Mesenteric fat pad (tissue), 1 donor: ENCODE measurements around the gene SND1. TPM values are rescaled to one million over a fixed set of nuclear protein-coding genes. Genes with fewer than 3 reads are reported as not detected.

ENCODE experiments used
- DNase-seq: peaks from one replicate; pipeline ENCODE4 v3.0.0-alpha.2; 2020; ENCODE audit warnings: low spot score
- total RNA-seq: library from RNA; stranded (reverse); fragmentation: NEBNext Ultra II Directional; extraction: Animal tissue kit (Norgen Biotek cat#: 25700); gene quantifications from one replicate; pipeline ENCODE4 v1.2.1, GENCODE V29; 2021
- donor health status: DM: yes; HTN: yes; CAD: no.

SND1 gene
- total RNA-seq, 1 donor from 2014 or later, result 193 TPM

DNA sequence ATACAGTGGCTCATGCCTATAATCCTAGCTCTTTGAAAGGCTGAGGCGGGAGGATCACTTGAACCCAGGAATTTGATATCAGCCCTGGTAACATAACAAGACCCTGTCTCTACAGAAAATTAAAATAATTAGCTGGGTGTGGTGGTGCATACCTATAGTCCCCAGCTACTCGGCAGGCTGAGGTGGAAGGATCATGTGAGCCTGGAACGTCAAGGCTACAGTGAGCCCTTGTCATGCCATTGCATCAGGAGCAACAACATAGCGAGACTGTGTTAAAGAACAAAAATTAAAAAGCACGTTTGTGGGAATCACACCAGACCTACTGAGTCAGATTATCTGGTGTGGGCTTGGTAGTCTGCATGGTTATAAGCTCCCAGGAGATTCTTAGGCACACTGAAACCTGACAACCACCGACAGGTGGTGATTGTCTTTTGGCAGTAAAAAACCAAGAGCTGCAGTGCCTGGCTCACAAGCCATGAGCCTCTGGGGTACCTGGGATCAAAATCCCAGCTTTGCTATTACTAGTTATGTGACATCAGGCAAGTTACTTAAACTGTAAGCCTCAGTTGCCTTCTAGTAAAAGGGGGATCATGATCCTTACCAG is 146.9 kb downstream of the SND1 start:
- no peak for DNase-seq

DNA sequence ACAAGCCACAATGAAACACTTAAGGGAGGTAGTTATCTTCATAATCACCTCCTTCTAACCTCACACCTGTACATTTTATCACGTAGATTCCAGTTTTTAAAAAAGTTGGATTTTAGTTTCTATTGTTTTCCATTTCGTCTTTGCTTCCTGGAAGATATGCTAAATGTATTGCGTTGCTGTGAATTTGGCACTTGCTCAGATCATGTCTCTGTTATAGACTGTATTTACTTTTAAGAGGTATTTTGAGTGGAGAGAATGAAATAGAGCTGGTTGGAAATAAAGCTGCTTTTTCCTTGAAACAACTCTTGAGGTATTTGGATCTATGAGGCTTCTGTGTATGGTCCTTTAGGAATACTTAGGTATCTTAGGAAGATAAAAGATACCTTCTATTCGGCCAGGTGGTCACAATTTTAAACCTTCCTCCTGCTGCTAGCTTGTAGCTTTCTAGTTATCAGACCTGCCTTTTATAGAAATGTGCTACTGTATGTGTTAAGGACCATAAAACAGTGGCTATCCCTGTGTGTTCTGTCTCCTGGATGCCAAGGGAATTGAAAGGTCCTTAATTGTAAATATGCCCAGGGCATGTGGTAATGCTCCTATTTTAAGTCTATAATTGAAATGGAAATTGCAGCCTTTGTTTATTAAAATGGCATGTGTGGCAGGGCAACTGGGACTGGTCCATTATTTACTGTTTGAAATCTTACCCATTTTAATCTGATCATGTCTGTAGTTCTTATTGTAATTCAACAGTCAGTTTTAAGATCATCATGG is 147.7 kb downstream of the SND1 start:
- DNase-seq, result no peak

DNA sequence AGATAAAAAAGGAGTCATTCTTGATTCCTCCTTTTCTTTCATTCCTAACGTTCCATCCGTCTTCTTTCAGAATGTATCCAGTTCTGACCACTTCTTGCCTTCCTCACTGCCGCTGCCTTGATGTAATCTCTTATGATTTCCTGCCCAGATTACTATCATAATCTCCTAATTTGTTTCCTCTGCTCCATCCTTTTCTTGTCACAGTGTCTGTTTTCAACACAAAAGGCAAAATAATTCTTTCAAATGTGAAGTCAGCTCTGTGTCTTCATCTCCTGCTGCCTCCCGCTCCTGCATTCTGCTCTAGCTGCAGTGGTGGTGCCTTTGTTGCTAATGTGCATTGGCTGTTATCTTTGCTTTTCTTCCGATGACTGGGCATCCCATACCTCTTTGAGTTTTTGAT is 150.9 kb downstream of the SND1 start:
- DNase-seq, result no peak

DNA sequence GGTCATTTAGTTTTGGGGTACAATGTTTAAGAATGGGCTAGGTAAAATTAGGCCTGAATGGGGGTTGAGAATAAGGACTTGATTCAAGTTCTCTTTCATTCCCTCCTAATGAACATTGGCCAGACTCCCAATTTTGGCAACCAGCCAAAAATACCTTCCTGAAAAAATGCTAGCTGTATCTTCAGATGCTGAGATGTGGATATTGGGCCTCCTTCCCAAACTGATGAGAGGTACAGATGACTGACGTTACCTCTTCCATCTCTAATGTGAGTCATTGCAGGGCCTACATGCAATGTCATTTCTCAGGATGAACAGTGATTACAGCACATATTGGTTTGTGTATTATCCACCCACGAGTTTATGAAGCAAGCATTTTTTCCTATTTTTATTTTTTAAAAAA is 151.6 kb downstream of the SND1 start:
- DNase-seq, result no peak

DNA sequence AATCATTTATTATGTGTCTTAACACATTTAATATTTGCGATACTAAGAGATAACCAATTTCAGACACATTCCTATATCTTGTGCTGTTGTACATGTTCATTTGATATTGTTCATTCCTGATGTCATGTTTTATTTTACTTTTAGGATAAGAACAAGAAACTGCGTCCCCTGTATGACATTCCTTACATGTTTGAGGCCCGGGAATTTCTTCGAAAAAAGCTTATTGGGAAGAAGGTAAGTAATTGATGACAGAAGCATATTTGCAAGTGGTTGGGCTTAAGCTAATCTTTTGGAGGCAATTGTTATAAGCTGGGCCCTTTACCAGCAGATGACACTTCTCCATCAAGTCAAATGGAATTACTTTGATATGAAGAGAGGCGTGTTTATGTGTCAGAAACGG is 155.3 kb downstream of the SND1 start:
- no peak for DNase-seq

DNA sequence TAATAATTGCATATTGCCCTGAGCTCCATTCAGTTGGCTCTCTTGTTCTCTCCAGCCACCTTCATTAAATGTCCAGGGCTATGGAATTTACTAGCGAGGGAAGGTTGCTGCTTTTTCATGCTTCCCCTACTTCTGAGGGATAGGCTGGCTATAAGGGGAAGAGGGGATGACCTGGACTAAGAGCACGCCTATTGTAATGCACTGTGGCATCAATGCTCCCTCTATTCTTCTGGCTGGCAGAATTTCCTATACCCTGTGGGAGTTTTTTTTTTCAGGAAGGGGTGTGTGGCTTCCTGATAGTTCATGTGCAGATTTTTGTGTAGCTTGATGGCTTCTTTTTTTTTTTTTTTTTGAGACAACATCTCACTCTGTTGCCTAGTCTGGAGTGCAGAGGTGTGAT is 155.8 kb downstream of the SND1 start:
- no peak for DNase-seq

DNA sequence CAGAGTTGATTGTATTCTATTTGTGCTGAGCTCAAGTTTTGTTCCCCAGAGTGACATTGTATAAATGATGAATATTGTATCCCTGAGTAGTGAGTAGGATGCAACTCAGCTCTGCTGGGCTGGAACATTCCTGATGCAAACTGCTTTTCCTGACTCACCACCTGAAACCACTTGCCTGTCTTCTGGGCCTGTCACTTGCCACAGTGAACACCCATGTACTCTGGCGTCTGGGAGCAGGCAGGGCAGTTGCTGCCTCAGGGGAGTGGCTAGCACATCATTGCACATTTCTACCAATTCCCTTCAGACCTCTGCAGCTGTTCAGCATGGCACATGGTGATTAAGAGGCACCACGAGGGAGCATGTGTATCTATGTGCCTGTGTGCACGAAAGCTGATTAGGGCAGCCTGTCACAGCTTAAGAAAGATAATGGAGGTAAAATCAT is 157.3 kb downstream of the SND1 start:
- no peak for DNase-seq

DNA sequence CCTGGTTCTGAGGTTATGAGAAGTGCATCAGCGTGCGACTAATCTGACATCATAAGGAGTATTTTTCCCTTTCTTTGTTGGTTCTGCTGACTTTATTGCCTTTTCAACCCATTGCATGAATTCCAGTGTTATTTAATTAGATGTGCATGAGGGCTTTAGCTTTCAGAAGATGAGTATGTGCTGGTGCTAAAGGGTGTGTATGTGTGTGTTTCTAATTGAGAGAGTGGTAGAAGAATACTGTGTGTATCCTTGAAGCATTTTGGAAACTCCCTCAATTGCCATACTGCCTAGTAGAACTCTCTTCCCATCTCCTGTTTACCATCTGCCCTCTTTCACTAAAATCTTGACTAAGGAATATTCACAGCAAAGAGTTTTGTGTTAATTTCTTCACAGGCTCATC is 158.1 kb downstream of the SND1 start:
- no peak for DNase-seq

DNA sequence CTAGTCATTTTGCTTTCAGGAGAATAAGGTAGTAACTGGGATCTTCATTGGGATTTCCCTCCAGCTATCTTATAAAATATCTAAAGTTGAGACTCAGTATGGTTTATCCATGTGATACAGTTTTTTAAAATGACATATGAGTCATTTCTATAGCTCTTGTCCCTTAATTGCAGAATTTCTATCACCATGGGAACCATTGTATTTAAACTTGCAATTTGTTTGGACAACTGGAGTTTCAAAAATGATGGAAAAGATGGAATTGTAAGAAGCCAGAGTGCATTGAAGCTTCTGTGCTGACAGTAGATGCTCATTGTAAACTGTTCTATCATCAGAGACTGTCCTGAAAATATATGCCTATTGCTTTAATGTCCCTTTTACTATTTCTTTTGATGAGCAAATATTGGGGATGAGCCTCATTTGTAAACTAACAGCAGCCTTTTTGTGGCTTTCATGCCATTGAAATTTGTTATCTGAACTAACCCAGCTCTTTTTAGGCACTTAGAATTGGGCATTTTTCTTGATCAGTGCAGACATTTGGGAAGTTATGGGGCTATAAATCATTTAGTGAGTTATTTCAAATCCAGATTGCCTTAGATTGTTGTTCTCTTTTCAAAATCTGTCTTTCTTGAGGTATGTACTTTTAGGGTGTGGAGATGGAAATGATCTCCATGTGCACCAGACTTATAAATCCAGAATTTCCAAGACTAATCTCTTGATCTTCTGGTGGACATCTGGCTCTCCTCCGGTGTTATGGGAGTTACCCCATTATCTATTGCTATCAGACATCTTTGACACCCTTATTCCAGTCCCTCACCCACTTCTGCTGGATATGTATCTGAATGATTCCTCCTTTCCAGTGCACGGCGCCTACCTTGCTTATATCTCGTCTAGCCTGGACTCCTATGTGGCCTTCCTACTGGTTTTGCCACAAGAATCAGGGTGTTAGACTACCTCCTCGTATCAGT is 159.0 kb downstream of the SND1 start:
- no peak for DNase-seq

DNA sequence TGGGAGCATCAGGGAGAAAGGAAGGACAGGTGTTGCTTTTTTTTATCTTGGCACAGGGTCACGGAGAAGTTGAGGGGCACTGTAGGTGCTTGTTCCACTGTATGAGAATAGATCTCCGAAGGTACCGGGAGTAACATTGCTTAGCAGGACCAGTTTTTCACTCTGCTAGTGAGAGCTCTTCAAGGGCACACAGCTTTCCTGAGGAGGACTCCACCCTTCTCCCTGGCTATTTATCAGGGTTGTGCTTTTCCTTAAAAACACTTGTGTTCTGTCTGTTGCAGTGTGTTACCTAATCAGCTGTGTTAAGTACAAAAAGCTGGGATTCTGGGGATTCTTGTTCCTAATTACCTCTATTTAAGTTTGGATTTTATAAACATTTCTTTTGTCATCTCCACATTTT is 160.5 kb downstream of the SND1 start:
- no peak for DNase-seq

DNA sequence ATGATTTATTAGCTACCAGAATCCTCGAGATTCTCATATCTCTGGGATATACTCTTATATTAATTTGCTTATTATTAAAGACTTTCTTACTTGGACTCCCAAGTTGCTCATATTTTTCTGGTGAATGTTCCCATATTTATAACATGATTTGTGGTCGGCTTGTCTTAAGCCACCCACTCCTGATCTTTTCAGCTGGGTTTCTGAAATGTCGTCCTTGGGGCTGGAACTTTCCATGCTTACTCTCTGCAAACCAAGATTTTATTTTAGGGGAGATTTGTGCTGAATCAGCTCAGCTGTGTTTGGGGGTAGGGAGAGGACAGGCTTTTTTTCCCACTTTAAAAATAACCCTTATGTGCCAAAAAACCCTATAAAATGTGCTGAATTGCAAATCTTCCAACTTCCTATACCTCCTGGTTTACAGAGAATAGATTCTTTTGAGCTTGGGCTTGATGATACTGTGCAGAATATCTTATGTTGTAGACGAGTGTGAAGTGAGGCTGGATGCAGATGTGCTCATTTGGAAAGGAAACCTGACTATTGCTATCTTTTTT is 162.1 kb downstream of the SND1 start:
- DNase-seq, result no peak

DNA sequence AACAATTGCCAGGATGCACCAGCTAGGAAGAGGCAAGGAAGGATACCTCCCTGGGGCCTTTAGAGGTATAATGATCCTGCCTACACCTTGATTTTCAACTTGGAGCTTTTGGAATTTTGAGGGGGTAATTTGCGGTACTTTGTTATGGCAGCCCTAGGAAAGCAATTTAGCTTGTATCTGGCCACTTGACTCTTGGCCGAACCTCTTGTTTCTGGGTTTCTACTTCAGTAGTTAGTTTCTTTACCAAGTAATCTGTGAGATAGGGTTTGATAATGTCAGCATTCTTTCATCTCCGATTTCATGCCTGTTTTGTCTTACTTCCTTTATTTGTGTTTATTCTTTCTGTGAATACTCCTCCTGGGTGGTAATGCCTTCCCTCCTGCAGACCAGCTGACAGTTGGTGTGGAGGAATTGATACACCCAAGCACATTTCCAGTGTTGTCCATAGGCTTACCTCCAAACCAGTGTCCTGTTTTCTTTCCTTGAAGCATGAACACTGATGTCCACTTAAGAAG is 163.7 kb downstream of the SND1 start:
- no peak for DNase-seq

DNA sequence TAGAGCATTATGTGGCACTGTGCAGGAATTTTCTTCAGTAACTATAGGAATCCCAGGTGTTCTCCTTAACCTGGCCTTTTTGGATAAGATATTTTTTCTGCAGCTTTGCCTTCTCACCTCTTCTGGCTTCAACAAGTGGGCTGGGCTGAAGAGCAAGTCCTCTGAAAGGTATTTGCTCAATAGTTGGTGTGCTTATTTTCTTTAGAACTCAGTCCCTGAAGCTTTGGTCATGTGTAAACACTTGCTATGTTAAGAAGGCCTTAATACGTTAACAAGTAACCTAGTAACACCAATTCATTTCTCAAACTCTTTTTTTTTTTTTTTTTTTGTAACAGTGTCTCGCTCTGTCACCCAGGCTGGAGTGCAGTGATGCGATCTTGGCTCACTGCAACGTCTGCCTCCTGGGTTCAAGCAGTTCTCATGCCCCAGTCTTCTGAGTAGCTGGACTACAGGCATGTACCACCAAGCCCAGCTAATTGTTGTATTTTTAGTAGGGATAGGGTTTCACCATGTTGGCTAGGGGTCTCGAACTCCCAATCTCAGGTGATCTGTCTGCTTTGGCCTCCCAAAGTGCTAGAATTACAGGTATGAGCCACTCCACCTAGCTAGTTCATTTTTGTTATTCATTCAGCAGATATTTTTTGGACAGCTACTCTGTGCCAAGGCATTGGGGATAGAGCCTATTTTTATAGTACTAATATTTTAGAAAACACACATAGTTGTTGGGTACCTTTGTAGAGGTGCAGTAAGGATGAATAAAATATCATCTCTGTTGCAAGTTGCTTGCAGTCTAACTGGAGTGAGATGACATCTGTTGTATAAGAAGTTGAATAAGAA is 164.6 kb downstream of the SND1 start:
- DNase-seq, result no peak

DNA sequence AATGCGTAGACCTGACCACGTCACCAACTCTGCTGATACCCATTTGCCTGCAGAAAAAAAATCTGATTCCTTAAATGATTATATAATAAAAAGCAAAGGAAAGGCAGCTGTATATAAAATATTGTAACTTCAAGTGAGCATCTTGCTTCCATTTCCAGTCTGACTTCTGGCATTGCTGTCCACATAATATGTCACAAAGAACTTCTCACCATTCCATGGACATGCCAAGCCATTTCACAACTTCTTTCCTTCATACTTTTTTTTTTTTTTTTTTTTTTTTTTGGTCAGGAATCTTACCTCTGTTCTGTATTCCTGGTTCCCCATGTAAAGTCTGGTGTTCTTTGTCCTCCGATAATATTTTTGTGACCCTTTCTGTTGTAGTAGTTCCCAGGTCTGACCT is 165.5 kb downstream of the SND1 start:
- no peak for DNase-seq

DNA sequence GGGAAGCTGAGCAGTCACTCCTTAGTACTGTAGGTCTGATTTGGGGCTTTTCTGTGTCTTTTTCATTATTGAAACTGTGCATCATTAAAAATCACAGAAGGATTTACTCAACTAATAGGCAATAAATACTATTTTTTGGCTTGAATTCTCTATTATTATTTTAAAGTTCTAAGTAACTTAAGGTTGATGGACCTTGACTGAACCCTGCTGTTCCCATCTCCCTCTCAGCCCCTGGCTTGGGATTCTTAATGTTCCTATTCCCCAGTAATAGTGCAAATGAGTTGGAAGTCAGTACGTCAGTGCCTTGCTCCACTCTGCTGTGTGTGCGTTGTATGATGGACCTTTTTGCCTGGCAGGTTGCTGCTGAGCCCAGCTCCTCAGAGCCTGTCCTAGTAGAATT is 166.3 kb downstream of the SND1 start:
- no peak for DNase-seq

DNA sequence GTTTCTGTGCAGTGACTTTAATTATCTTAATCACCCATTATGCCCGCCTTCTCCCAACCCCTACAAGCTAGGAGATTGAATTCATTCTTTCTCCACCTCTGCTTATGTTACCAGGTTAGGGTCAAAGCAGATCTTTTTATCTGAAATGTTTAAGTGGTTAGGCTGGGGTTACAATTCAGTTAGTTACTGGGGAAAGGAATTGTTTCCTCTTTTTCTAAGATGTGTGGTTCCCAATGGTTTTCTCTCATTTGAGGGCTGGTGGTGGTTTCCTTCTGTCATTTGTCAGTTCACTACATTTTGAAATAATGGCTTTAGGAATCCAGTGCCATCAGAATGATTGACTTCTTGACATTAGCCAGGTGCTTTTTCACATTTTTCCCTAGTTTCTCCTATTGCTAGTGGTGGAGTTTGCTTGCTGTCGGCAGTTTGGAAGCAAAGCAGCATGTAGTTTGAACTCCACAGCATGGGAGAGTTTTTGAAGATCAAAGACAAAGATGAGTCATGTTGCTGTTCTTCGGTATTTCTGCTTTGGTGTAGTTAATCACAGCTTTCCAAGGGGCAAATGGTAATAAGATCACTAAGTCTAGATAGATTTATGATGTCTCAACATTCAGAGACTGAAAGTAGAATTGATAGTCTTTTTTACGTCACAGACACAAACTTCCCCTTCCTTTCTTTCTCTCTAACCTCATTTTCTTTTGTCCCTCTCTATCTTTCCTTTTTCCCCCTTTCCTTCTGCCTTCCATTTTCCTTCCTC is 168.2 kb downstream of the SND1 start:
- DNase-seq, result no peak

DNA sequence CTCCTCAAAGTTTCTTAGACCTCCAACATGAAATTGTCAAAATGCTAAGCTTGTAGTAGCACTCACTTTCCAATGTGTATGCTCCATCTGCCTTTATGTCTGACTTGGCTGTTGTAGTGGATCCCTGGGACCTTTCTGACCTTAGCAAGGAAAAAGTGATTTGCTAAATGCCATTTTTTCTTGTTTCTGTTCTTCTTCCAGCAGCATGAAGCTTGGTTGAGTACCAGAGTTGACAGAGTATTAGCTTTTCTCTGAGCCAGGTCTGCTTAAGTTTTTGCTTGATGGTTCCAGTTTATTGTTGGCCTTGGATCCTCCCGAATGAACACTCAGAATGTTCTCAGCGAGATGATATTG is 168.7 kb downstream of the SND1 start:
- DNase-seq, result no peak

DNA sequence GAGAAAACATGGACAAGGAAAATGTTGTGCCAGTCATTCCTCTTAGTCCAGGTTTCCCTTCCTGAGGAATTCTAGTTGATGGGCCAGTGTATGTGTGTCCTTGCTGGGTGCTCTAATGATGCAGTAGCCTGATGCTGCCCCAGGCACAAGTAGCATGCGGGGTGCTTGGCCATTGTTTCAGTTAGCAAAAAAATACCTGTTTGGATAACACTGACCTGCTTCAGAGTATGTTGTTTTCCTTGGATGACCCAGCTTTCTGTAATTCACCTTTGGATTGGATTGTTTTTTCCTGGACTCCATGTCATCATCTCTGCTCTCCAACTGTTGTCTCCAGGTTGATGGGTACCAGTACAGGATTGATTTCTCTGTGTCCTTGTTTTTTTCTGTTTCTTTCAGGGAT is 169.2 kb downstream of the SND1 start:
- no peak for DNase-seq

DNA sequence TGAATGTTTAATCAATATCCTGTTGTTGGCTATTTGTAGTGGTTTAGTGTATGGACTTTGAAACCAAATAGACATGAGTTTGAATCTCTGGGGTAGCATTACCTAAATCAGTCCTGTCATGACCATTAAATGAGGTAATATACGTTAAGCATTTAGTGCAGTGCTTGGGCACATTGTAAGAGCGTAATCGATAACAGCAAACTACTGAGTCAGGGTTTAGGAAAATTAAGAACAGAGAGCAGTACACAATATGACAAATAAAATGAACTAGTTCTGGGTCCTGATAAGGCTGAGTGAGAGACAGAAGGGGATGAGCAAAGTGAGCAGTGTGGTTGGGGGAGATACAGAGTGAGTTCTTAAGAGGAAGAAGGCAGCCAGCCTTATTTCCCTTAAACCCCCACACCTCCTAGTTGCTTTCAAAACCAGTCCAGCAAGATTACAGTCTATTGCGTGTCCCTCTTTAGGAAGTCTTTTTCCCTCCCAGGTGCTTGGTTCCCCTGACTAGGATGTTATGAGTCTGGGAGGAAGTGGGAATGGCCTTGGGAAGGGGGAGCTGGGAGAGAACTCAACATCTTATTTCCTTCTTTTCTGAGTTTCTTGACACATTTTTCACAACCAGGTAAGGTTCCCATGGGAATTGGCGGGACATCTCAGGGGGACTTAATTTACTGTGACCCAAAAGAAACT is 171.0 kb downstream of the SND1 start:
- no peak for DNase-seq
